ENCODE results near the gene GHRL.

Gene GHRL, protein sequence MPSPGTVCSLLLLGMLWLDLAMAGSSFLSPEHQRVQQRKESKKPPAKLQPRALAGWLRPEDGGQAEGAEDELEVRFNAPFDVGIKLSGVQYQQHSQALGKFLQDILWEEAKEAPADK

GRCh38 chr3:10292505-10293419 is at the start of gene GHRL:
TSS of gene GHRL (minus strand) at chr3:10292947. CDS start at chr3:10290180, 2,767 bp downstream.
- DNase-seq (ENCODE audit: low read depth in 4 of 4, low spot score in 1 of 4) = no peak

DNA sequence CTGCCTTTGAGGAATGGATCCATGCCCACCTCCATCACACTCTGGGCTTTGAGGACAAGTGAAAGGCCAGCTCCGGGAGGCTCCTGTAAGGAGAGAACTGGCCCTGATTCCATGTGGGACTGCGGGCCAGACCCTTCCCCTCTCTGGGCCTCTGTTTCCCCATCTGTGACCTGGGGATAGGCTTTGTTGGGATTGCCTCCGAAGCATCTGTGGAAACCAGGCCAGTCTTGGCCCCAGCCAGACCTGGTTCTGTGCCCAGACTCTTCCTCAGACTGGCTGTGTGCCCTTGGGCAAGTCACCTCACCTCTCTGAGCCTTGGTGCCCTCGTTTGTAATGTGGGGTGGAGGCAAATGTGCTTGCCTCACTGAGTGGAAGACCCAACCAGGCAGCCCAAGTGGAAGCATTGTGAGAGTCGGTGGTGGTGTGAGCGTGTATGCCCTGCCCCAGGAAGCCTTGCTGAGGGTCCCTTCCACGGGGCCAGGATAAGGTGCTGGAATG is 49.2 kb upstream of the GHRL start:
- no peak for DNase-seq (ENCODE audit: low read depth in 4 of 4, low spot score in 1 of 4)

DNA sequence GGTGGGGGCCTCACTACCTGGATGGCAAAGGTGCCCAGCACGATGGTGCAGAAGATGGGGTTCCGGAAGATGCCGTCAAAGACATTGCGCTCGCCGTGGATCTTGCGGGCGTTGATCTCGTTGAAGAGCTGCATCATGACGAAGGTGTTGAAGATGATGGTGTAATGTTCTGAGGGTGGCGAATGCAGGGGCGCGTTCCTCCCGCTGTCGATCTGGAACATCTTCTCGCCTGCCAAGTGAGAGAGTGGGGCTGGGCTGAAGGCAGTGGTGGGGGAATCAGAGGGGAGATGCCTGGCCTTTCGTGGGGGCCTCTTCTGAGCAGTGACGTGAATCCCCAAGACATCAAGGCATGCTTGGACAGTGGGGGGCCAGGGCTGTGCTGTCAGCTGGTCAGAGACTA is 47.7 kb upstream of the GHRL start:
- DNase-seq (ENCODE audit: low read depth in 4 of 4, low spot score in 1 of 4) = no peak

DNA sequence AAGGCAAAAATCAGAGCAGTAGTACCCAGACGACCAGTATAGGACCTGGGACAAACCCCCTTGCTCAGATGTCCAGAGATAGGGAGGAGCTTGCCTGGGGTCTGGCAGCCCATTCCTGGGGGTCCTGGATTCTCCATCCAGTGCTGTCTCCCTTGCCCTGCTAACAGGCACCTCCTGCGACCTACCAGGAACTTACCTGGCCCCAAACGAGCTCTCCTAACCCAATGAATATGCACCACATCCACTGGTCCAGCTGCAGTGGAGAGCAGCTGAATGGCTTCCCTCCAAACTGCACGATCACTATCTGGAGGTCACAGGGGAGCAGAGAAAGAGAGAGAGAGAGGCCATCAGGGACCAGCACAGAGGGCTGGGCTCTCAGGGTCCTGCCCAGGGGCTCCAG is 47.3 kb upstream of the GHRL start:
- no peak for DNase-seq (ENCODE audit: low read depth in 4 of 4, low spot score in 1 of 4)

DNA sequence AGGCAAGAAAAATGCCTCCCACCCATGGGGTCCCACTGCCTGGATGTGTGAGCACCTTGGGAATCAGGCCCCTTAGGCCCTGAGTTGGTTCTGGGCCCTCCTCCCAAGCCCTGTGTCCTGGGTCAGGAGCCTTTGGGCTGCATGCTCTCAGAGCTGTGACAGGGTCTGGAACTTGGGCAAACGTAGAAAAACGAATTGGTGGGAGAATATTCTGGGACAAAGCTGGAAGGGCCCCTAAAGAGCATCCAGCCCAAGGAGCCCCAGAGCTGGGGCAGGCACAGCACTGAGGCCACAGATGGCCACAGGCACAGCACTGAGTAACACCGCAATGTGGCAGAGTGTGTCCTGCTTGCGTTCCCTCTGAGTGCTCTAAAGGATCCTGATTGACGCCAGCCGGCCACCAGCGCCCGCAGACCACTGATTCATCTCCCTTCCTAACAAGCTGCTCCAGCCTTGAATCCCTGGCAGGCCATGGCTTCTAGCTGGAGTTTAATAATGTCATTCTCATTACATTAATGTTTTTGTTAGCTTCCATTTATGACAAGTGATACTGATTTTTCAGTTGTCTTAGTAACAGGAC is 46.7 kb upstream of the GHRL start:
- no peak for DNase-seq (ENCODE audit: low read depth in 4 of 4, low spot score in 1 of 4)

DNA sequence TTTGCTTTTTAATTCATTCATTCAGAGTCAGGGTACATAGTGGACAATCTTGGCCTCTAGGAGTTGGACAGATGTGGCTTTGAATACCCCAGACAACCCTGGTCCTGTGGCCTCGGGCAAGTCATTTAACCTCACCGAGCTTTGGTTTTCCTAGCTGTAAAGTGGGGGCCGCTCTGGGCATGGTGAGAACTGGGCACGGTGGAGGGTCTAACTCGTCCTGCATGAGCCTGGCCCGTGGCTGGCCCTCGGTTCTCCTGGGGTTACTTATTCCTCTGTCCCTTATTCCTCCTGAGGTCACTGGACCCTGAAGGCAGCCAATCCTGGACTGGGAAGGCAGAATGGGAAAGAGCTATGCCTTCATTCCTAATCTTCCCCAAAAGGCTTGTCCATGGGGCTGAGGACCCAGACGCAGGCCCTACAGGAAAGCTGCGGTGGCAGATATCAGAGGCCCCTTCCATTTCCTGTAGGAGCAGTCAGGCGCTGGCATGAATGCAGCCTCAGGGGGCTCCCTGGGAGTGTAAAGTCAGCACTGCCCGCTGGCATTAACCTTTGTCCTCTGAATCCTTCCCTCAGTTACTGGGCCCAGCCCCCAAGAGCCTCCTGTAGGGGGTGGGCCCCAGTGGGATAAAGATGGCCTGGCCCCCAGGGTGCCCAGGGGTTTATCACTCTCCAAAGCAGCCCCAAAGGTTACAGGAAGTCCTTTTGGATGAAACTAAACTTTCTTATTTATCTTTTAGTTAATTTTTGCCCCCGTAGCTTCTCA is 46.0 kb upstream of the GHRL start:
- no peak for DNase-seq (ENCODE audit: low read depth in 4 of 4, low spot score in 1 of 4)

GRCh38 chr3:10338164-10338470 is 45.4 kb upstream of the GHRL start:
- no peak for DNase-seq (ENCODE audit: low read depth in 4 of 4, low spot score in 1 of 4)

DNA sequence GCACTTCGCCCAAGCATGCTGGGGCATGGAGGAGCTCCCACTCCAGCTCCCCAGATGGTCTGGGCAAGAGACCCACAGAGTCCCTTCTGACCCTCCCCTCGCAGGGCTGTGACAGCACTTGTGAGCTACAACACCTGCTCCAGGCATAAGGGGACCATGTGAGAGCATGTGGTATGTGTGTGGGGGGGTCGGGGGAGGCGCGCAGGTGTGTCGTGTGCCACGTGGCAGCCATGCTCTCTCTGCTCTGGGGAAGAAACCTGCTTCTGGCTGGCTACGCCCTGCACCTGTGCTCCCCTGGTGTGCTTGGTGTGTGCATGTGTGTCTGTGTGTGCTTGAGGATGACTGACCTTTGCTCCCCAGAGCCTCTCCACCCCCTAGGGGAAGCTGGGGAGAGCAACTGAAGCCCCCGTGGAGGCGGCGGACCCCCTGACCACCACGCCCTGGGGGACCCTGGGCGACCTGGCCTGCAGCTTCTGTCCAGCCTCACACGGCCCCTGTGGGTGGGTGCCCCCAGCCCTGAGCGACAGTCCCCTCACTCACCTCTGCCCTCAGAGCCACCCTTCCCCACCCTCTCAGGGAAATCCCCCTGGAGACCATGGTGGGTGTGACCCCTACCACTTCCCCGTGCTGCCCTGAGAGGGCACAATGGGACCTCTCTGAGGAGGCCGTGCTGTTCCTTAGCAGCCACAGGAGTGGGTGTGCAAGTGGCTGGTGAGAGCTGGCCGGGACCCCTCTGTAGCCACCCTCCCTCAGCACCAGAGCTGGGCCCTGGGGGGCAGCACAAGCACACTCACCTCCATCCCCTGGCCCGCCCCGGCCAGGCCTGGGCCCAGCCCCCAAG is 44.8 kb upstream of the GHRL start:
- DNase-seq (ENCODE audit: low read depth in 4 of 4, low spot score in 1 of 4) = no peak

GRCh38 chr3:10336761-10337160 is 44.0 kb upstream of the GHRL start:
- DNase-seq (ENCODE audit: low read depth in 4 of 4, low spot score in 1 of 4) = no peak

- no peak for DNase-seq (ENCODE audit: low read depth in 4 of 4, low spot score in 1 of 4)
Observed at GRCh38 chr3:10335871-10336622, 43.3 kb upstream of the GHRL start.

DNA sequence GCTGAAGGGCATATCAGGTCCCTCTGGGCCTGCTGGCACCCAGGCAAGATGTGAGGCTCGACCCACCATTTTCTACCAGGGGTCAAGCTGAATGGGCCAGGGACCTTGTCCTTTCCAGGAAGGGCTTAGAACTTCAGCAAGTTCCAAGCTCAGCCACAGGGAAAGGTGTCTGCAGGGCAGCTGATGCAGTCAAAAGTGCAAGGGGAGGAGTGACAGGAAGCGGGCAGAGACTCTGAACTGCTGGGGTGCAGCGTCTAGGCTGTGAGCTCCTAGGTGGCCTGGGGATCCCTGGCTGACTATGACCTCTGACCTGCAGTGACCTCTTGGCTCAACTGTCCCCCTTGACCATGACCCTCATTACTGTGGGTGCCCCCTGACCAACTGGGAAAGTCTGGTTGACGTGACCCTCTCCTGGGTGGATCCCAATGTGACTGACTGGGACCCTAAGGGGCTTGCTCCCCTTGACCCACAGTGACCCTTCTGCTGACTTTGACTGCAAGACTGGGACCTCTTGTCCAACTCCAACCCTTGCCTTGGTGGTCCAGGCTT is 42.5 kb upstream of the GHRL start:
- no peak for DNase-seq (ENCODE audit: low read depth in 4 of 4, low spot score in 1 of 4)

DNA sequence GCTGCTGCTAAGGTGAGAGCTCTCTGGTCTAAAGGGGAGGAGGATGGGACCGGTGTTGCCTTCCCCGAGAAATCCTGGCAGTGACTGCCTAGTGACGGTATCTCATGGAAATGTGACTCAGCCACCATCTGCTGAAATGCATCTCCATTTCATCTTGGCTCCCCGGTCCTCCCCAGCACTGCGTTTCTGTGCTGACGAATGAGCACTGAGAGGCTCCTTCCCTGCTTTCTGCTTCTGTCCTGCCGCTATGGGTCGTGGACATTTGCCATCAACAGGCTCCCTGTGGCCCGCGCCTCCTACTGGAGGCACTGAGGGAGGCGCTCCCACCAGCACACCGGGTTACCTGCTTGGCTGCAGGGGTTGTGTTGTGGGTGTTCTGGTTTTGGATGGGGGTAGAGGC is 41.7 kb upstream of the GHRL start:
- no peak for DNase-seq (ENCODE audit: low read depth in 4 of 4, low spot score in 1 of 4)

DNA sequence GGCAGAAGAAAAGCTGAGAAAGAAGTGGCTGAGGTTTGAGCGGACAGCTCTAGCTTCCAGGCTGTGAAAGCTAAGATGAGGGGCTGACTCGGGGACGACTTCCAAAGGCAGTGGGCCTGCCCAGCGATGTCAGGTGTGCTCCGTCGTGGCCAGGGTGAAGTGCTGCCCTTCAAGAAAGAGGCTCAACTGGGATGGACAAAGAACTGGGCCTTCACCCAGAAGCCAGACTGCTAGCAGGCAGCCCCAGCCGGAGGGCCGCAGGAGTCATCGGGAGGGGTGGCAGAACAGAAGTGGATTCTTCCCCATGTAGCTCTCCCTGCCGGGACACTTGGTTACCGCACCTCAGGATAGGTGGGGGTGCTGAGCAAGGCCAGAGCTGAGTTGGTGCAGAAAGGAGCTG is 41.3 kb upstream of the GHRL start:
- DNase-seq (ENCODE audit: low read depth in 4 of 4, low spot score in 1 of 4) = no peak

- no peak for DNase-seq (ENCODE audit: low read depth in 4 of 4, low spot score in 1 of 4)
Observed at GRCh38 chr3:10333349-10333650, 40.6 kb upstream of the GHRL start.

GRCh38 chr3:10332481-10333348 is 40.0 kb upstream of the GHRL start:
- DNase-seq (ENCODE audit: low read depth in 4 of 4, low spot score in 1 of 4) = no peak

DNA sequence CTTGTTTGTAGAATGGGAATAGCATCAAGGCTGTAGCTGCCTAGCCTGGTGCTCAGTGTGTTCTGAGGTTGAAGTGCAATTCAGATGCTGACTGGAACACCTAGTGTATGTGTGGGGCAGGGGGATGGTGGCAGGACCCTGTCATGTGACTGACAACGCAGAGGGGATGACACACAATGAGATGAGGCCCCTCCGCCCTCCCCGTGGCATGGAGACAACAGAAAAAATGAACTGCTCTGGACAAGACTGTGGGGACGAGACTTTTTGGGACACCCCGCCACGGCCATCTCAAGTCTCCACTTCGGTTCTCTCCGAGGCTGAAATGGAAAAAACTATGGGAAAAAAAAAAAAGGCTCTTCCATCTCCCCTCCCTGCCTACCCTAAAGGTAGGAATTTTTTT is 38.6 kb upstream of the GHRL start:
- no peak for DNase-seq (ENCODE audit: low read depth in 4 of 4, low spot score in 1 of 4)

DNA sequence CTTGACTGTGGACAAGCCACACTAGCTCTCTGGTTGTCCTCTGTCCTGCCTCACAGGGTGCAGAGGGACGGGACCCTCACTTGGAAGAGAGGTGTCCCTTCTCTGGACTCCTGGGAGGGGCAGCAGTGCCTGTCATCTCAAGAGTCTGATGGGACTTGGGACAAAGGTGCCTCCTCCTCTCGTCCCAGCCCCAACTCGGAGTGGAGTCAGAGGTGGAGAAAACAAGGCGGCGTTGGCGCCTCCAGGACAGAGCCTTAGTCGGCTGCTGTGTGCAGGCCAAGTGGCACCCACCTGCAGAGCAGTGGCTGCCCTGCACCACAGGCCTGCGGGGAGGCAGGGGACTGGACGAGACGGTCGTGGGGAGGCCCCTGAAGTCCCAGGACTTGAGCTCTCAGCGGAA is 37.6 kb upstream of the GHRL start:
- no peak for DNase-seq (ENCODE audit: low read depth in 4 of 4, low spot score in 1 of 4)

- no peak for DNase-seq (ENCODE audit: low read depth in 4 of 4, low spot score in 1 of 4)
Observed at GRCh38 chr3:10329495-10330015, 36.8 kb upstream of the GHRL start.
